AG04450 (cell line): ENCODE results near the gene CYFIP1. TPM values are rescaled to one million over a fixed set of nuclear protein-coding genes. Genes with fewer than 3 reads are reported as not detected.

Experiments
- CTCF ChIA-PET: fragments of 300-600, 350-600 bp; formaldehyde crosslinking; extraction: SDS; loops from one replicate; lab custom pipeline; 2022; ENCODE audit warnings: antibody characterized with exemption, inconsistent platforms; lab: Charles Lee
- POLR2A ChIA-PET: fragments of 350-600 bp; formaldehyde crosslinking; extraction: SDS; loops from one replicate; lab custom pipeline; 2021; ENCODE audit warnings: antibody characterized with exemption, inconsistent platforms; lab: Yijun Ruan, JAX
- DNase-seq: peaks from one replicate; pipeline ENCODE4 v3.0.0-alpha.2; 2011; ENCODE audit warnings: low read depth, low spot score
- H3K27ac ChIP-seq: one replicate; pipeline ENCODE4 v1.5.1; 2012; ENCODE audit warnings: low read depth, low read length, control low read depth
- H3K27me3 ChIP-seq: one replicate; pipeline ENCODE4 v1.6.0; 2012; ENCODE audit warnings: low read length; ENCODE audit not compliant: control insufficient read depth, insufficient read depth
- H3K4me3 ChIP-seq: 2 replicates; pipeline ENCODE4 v1.5.1; 2011; ENCODE audit warnings: mild to moderate bottlenecking, low read depth, low read length, control low read depth
- H3K9me3 ChIP-seq: 2 replicates; pipeline ENCODE4 v1.5.1; 2012; ENCODE audit warnings: low read length; ENCODE audit not compliant: control insufficient read depth, insufficient read depth
- CTCF ChIP-seq: IDR thresholded peaks from 2 replicates; pipeline ENCODE4 v1.5.1; 2011; ENCODE audit warnings: low read depth, low read length, control low read depth, inconsistent platforms
- polyA plus RNA-seq: library from polyadenylated mRNA; depleted of rRNA; stranded (reverse); fragments of >200 nt; gene quantifications from 2 replicates; pipeline ENCODE4 v1.2.3, GENCODE V29; 2011

CYFIP1 gene
- polyA plus RNA-seq, 1 experiment: 70.9 TPM

- Histone ChIP-seq H3K9me3 (peaks cover 9% of the 10 kb centered on the region; the same call in 1 of the 2 replicates), H3K27me3 (no peaks in the 10 kb centered on the region), H3K27ac (no peak overlapping the region), H3K4me3 (no peak overlapping the region)
- TF ChIP-seq CTCF: no peak
- ChIA-PET CTCF (no interaction called here), POLR2A (no interaction called here)
- no peak for DNase-seq
These were observed 29.2 kb downstream of the CYFIP1 start for GRCh38 chr15:22951031-22951380.

- Histone ChIP-seq H3K4me3 (no peak overlapping the region), H3K27me3 (no peaks in the 10 kb centered on the region), H3K27ac (no peak overlapping the region), H3K9me3 (peaks cover 9% of the 10 kb centered on the region; the same call in 1 of the 2 replicates)
- ChIA-PET CTCF (no interaction called here), POLR2A (no interaction called here)
- no peak for DNase-seq
- no peak for TF ChIP-seq CTCF
These were observed 29.7 kb downstream of the CYFIP1 start for GRCh38 chr15:22950256-22950990.

GRCh38 chr15:22949074-22949547, 31.1 kb downstream of the CYFIP1 start:
- POLR2A ChIA-PET: no interaction called here
- Histone ChIP-seq H3K27ac (no peak overlapping the region), H3K4me3 (no peak overlapping the region), H3K27me3 (no peaks in the 10 kb centered on the region), H3K9me3 (peaks cover 7% of the 10 kb centered on the region; the same call in 1 of the 2 replicates)
- CTCF ChIA-PET: no interaction called here
- TF ChIP-seq CTCF: no peak
- no peak for DNase-seq

GRCh38 chr15:22948056-22948455, 32.1 kb downstream of the CYFIP1 start:
- Histone ChIP-seq H3K27ac (no peak overlapping the region), H3K27me3 (no peaks in the 10 kb centered on the region), H3K9me3 (peaks cover 7% of the 10 kb centered on the region; the same call in 1 of the 2 replicates), H3K4me3 (no peak overlapping the region)
- DNase-seq: no peak
- TF ChIP-seq CTCF: no peak
- POLR2A ChIA-PET: no interaction called here
- CTCF ChIA-PET: no interaction called here
